ENCODE results near the gene IL25. TPM values are rescaled to one million over a fixed set of nuclear protein-coding genes. Genes with fewer than 3 reads are reported as not detected.

IL25 gene
- total RNA-seq, 1 donor from 2014 or later, result not detected

Other genes with a start within 250 kb of the IL25 start
- gene SLC7A8, start 189.1 kb upstream of the IL25 start, total RNA-seq, result 1.4 and 3.3 TPM in 2 replicates
- gene RNF212B, start 134.9 kb upstream of the IL25 start, total RNA-seq, result not detected in 2 replicates
- gene HOMEZ, start 86.7 kb upstream of the IL25 start, total RNA-seq, result 10.4 and 11.6 TPM in 2 replicates
- 1.5 and 1.6 TPM in 2 replicates for gene PPP1R3E, start 70.0 kb upstream of the IL25 start, total RNA-seq
- gene BCL2L2, start 66.0 kb upstream of the IL25 start, total RNA-seq, result 10.7 and 13.3 TPM in 2 replicates
- gene PABPN1, start 51.4 kb upstream of the IL25 start, total RNA-seq, result 62.2 and 79.9 TPM in 2 replicates
- gene SLC22A17, start 19.9 kb upstream of the IL25 start, total RNA-seq, result 4.3 and 7.3 TPM in 2 replicates
- gene EFS, start 7.6 kb upstream of the IL25 start, total RNA-seq, result 5.0 and 15.2 TPM in 2 replicates
- not detected in 2 replicates for gene CMTM5, start 4.2 kb downstream of the IL25 start, total RNA-seq
- not detected in 2 replicates for gene MYH6, start 35.5 kb downstream of the IL25 start, total RNA-seq
- not detected in 2 replicates for gene MYH7, start 62.9 kb downstream of the IL25 start, total RNA-seq
- 41.3 and 41.4 TPM in 2 replicates for gene NGDN, start 96.9 kb downstream of the IL25 start, total RNA-seq
- 0.58 and 0.81 TPM in 2 replicates for gene ZFHX2, start 179.0 kb downstream of the IL25 start, total RNA-seq
- gene THTPA, start 183.5 kb downstream of the IL25 start, total RNA-seq, result 10.4 and 37.2 TPM in 2 replicates
- gene AP1G2, start 195.0 kb downstream of the IL25 start, total RNA-seq, result 55.4 and 89.9 TPM in 2 replicates
- gene JPH4, start 206.0 kb downstream of the IL25 start, total RNA-seq, result 0.06 TPM in 1 of 2 replicates, not detected in the other

All from epithelial cell of proximal tubule (primary cell).